GM12878 (cell line): Measurements from ENCODE around the gene SLC9C1. TPM values are rescaled to one million over a fixed set of nuclear protein-coding genes. Genes with fewer than 3 reads are reported as not detected.

Experiments
- BMI1 ChIP-seq: fragments of 450-650 bp; IDR thresholded peaks from 2 replicates; pipeline ENCODE4 v1.6.1; 2016; ENCODE audit warnings: mild to moderate bottlenecking, moderate library complexity, borderline replicate concordance
- CHD1 ChIP-seq: IDR thresholded peaks from 2 replicates; pipeline ENCODE4 v1.6.1; 2012; ENCODE audit warnings: low read depth, low read length, improper control_type of control experiment
- PAX5 ChIP-seq: IDR thresholded peaks from 2 replicates; pipeline ENCODE4 v1.6.1; 2011; ENCODE audit warnings: low read depth, low read length, borderline replicate concordance
- POU2F2 ChIP-seq: IDR thresholded peaks from 3 replicates; pipeline ENCODE4 v1.6.1; 2011; ENCODE audit warnings: low read depth, mild to moderate bottlenecking, low read length, borderline replicate concordance
- PRDM15 ChIP-seq: fragments of 450-650 bp; formaldehyde crosslinking; IDR thresholded peaks from 2 replicates; pipeline ENCODE4 v1.4.0; 2020; ENCODE audit warnings: mild to moderate bottlenecking, moderate library complexity
- TAF1 ChIP-seq: IDR thresholded peaks from 2 replicates; pipeline ENCODE4 v1.6.1; 2011; ENCODE audit warnings: mild to moderate bottlenecking, low read depth, low read length, borderline replicate concordance
- ZBTB11 ChIP-seq: fragments of 450-650 bp; formaldehyde crosslinking; IDR thresholded peaks from 2 replicates; pipeline ENCODE4 v1.5.0; 2022; ENCODE audit warnings: mild to moderate bottlenecking, missing genetic modification characterization
- polyA plus RNA-seq, 11 experiments: library from polyadenylated mRNA; depleted of rRNA in 4 of 11; unstranded in 6 of 11; stranded (reverse) in 5 of 11; fragments of >200 nt; fragmentation: Nextera tagmentation in 4 of 11; fragmentation: Illumina TruSeq in 1 of 11; extraction: Ambion mirVana in 4 of 11; extraction: Trizol in 1 of 11; gene quantifications; 1 replicate in 1 of 11; 2 replicates in 10 of 11; pipeline versions ENCODE4 v1.2.1 to v1.2.3, GENCODE V29; 2011 to 2016; ENCODE audit warnings: inconsistent platforms in 2 of 11, missing spikeins in 2 of 11, low read depth in 1 of 11
- total RNA-seq, 4 experiments: library from RNA; depleted of rRNA in 3 of 4; stranded (reverse); fragments of >200 nt in 3 of 4; fragmentation: Illumina TruSeq in 1 of 4; extraction: Trizol in 1 of 4; gene quantifications; 2 replicates each; pipeline versions ENCODE4 v1.2.1 to v1.2.3, GENCODE V29; 2013 to 2021
- TF ChIP-seq, protein P1 (sequence below): IDR thresholded peaks from 2 replicates; pipeline ENCODE4 v1.6.1; 2011; ENCODE audit warnings: mild to moderate bottlenecking, low read depth, low read length, moderate library complexity; ENCODE audit not compliant: insufficient replicate concordance
- TF ChIP-seq, protein P2 (sequence below): fragments of 450-650 bp; IDR thresholded peaks from 2 replicates; pipeline ENCODE4 v1.6.1; 2017; ENCODE audit warnings: low read depth, mild to moderate bottlenecking, moderate library complexity
- TF ChIP-seq, protein P3 (sequence below): fragments of 450-650 bp; formaldehyde crosslinking; IDR thresholded peaks from 2 replicates; pipeline ENCODE4 v1.4.0; 2022; ENCODE audit warnings: mild to moderate bottlenecking, moderate library complexity

SLC9C1 gene
- total and polyA plus RNA-seq, 10 of the 15 experiments (the other 5 are each of a cell fraction or from before 2014, with no cell fraction given): not detected

DNA sequence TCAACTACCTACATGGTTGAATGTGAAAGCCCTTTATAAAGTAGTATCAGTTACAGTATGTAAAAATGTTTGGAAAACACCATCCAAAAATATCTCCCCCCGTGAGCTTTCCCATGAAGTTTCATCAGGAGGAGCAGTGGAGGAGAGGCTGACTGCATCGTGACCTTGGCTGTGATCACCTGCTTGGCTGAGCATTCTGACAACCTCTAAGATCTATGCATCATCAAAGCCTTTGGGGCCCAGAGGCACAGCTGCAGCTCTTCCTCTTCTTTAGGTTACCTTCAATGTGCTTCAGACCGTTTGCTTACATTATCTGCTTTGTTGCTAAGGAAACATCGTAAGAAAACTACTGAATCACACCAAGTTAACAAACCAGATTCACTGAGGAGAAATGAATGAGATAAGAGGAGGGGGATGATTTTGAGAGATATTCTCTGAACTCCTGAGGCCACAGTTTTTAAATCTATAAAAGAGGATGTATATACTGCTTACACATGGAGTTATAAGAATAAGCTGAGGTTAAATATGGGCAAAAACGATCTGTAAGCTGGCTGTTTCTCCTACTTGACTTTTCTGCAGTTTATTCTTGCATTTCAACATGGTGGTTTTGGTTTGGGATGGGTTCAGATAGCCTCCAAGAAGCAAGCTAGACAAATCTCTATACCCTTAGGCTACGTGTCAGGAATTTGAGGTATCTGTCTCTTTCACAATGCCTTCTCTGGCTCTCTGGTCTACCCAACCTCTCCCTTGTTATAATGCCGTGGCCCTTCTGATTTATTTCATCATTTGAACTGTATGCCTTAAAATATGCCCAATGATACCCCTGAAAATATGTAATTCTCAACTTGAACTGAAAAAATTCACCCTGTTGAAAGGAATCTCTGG lies 164.9 kb downstream of the SLC9C1 start (continued):
- TF ChIP-seq CHD1 (peak; percentile 91; the same call in 1 of the 2 replicates), TAF1 (0 out of 2 replicates have a peak, but pooled peaks have one; percentile 22), PRDM15 (0 out of 2 replicates have a peak, but pooled peaks have one; percentile 38), BMI1 (peak; percentile 80; the same call in 1 of the 2 replicates), PAX5 (peak; percentile 78; the same call in 1 of the 2 replicates), POU2F2 (peak; percentile 66; the same call in 2 of the 3 replicates), ZBTB11 (CRISPR knock-in tag) (0 out of 2 replicates have a peak, but pooled peaks have one; percentile 11)
- TF ChIP-seq, protein P1, sequence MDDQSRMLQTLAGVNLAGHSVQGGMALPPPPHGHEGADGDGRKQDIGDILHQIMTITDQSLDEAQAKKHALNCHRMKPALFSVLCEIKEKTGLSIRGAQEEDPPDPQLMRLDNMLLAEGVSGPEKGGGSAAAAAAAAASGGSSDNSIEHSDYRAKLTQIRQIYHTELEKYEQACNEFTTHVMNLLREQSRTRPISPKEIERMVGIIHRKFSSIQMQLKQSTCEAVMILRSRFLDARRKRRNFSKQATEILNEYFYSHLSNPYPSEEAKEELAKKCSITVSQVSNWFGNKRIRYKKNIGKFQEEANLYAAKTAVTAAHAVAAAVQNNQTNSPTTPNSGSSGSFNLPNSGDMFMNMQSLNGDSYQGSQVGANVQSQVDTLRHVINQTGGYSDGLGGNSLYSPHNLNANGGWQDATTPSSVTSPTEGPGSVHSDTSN: peak; percentile 20
- TF ChIP-seq, protein P2, sequence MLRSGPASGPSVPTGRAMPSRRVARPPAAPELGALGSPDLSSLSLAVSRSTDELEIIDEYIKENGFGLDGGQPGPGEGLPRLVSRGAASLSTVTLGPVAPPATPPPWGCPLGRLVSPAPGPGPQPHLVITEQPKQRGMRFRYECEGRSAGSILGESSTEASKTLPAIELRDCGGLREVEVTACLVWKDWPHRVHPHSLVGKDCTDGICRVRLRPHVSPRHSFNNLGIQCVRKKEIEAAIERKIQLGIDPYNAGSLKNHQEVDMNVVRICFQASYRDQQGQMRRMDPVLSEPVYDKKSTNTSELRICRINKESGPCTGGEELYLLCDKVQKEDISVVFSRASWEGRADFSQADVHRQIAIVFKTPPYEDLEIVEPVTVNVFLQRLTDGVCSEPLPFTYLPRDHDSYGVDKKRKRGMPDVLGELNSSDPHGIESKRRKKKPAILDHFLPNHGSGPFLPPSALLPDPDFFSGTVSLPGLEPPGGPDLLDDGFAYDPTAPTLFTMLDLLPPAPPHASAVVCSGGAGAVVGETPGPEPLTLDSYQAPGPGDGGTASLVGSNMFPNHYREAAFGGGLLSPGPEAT: peak; percentile 86
- TF ChIP-seq, protein P3, sequence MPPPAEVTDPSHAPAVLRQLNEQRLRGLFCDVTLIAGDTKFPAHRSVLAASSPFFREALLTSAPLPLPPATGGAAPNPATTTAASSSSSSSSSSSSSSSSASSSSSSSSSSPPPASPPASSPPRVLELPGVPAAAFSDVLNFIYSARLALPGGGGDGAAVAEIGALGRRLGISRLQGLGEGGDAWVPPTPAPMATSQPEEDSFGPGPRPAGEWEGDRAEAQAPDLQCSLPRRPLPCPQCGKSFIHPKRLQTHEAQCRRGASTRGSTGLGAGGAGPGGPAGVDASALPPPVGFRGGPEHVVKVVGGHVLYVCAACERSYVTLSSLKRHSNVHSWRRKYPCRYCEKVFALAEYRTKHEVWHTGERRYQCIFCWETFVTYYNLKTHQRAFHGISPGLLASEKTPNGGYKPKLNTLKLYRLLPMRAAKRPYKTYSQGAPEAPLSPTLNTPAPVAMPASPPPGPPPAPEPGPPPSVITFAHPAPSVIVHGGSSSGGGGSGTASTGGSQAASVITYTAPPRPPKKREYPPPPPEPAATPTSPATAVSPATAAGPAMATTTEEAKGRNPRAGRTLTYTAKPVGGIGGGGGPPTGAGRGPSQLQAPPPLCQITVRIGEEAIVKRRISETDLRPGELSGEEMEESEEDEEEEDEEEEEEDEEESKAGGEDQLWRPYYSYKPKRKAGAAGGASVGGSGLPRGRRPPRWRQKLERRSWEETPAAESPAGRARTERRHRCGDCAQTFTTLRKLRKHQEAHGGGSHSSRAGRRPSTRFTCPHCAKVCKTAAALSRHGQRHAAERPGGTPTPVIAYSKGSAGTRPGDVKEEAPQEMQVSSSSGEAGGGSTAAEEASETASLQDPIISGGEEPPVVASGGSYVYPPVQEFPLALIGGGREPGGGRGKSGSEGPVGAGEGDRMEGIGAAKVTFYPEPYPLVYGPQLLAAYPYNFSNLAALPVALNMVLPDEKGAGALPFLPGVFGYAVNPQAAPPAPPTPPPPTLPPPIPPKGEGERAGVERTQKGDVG (CRISPR knock-in tag): peak; percentile 57; the same call in 1 of the 2 replicates
